SU-DHL-6 (cell line): Measurements from ENCODE around the gene SIRPA.

Experiments
- H2AFZ ChIP-seq: fragments of 200-600 bp; sonication (generic); 2 replicates; pipeline ENCODE4 v1.6.1; 2014; ENCODE audit warnings: low read depth, mild to moderate bottlenecking, moderate library complexity, mixed read lengths, antibody characterized with exemption, low read length; ENCODE audit not compliant: severe bottlenecking
- H3F3A ChIP-seq: fragments of 200-600 bp; shearing (Covaris generic); 2 replicates; pipeline ENCODE4 v1.6.0; 2016; ENCODE audit warnings: antibody characterized with exemption, mild to moderate bottlenecking; ENCODE audit not compliant: insufficient read depth
- H3K27ac ChIP-seq: fragments of 200-600 bp; sonication (generic); 2 replicates; pipeline ENCODE4 v1.5.1; 2016; ENCODE audit warnings: low read depth, mild to moderate bottlenecking, low read length, moderate library complexity, mixed read lengths
- H3K27me3 ChIP-seq: fragments of 200-600 bp; sonication (generic), shearing (Covaris generic); 2 replicates; pipeline ENCODE4 v1.6.0; 2014; ENCODE audit warnings: mild to moderate bottlenecking, low read length
- H3K36me3 ChIP-seq: fragments of 200-600 bp; sonication (generic); 2 replicates; pipeline ENCODE4 v1.6.1; 2014; ENCODE audit warnings: mild to moderate bottlenecking, low read length, mixed read lengths
- H3K4me2 ChIP-seq: fragments of 300-600, 200-600 bp; shearing (Covaris generic), sonication (generic); 2 replicates; pipeline ENCODE4 v1.6.0; 2014; ENCODE audit warnings: low read length, low read depth, mild to moderate bottlenecking; ENCODE audit not compliant: poor library complexity, severe bottlenecking
- H3K4me3 ChIP-seq: fragments of 200-600 bp; sonication (generic); 2 replicates; pipeline ENCODE4 v1.5.1; 2014; ENCODE audit warnings: antibody characterized with exemption, low read length, mild to moderate bottlenecking, mixed read lengths; ENCODE audit not compliant: insufficient read depth, poor library complexity, severe bottlenecking
- H3K79me2 ChIP-seq: fragments of 200-600 bp; sonication (generic); 2 replicates; pipeline ENCODE4 v1.6.1; 2014; ENCODE audit warnings: mild to moderate bottlenecking, low read length, moderate library complexity; ENCODE audit not compliant: insufficient read depth
- H3K9ac ChIP-seq: fragments of 200-600 bp; sonication (generic); 2 replicates; pipeline ENCODE4 v1.7.0; 2014; ENCODE audit warnings: mild to moderate bottlenecking, low read length
- H3K9me2 ChIP-seq: fragments of 200-600 bp; sonication (generic); replicated peaks from 2 replicates; pipeline ENCODE4 v1.6.1; 2014; ENCODE audit warnings: low read length; ENCODE audit not compliant: insufficient read depth
- H3K9me3 ChIP-seq: fragments of 200-600 bp; sonication (generic); 2 replicates; pipeline ENCODE4 v1.6.1; 2014; ENCODE audit warnings: low read length, mixed read lengths; ENCODE audit not compliant: insufficient read depth
- H4K20me1 ChIP-seq: fragments of 200-600 bp; sonication (generic); 2 replicates; pipeline ENCODE4 v1.6.1; 2014; ENCODE audit warnings: low read depth, mild to moderate bottlenecking, antibody characterized with exemption, low read length, moderate library complexity, mixed read lengths
- EZH2phosphoT487 ChIP-seq: fragments of 200-600 bp; sonication (generic), shearing (Covaris generic); conservative IDR thresholded peaks from 2 replicates; pipeline ENCODE4 v1.6.1; 2018; ENCODE audit warnings: mild to moderate bottlenecking, antibody characterized with exemption, low read length, moderate library complexity, mixed read lengths
- TF ChIP-seq, protein P1 (sequence below): fragments of 200-600 bp; sonication (generic); IDR thresholded peaks from one replicate; pipeline ENCODE4 v1.5.1; 2017; ENCODE audit warnings: antibody characterized with exemption, mild to moderate bottlenecking, low read length, moderate library complexity; ENCODE audit not compliant: insufficient read depth, poor library complexity, severe bottlenecking

The SIRPA gene

GRCh38 chr20:1945660-1946059 is 50.5 kb downstream of the SIRPA start:
- H3K4me2 ChIP-seq = no peak overlapping the region
- no peaks in the 10 kb centered on the region for H3K9me3 ChIP-seq
- H3K27ac ChIP-seq = no peak overlapping the region
- H3K36me3 ChIP-seq = no peaks in the 10 kb centered on the region
- TF ChIP-seq EZH2phosphoT487 = no peak
- TF ChIP-seq, protein P1, sequence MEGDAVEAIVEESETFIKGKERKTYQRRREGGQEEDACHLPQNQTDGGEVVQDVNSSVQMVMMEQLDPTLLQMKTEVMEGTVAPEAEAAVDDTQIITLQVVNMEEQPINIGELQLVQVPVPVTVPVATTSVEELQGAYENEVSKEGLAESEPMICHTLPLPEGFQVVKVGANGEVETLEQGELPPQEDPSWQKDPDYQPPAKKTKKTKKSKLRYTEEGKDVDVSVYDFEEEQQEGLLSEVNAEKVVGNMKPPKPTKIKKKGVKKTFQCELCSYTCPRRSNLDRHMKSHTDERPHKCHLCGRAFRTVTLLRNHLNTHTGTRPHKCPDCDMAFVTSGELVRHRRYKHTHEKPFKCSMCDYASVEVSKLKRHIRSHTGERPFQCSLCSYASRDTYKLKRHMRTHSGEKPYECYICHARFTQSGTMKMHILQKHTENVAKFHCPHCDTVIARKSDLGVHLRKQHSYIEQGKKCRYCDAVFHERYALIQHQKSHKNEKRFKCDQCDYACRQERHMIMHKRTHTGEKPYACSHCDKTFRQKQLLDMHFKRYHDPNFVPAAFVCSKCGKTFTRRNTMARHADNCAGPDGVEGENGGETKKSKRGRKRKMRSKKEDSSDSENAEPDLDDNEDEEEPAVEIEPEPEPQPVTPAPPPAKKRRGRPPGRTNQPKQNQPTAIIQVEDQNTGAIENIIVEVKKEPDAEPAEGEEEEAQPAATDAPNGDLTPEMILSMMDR = no peak
- no peaks in the 10 kb centered on the region for H3K27me3 ChIP-seq
- H4K20me1 ChIP-seq = no peaks in the 10 kb centered on the region
- no peaks in the 10 kb centered on the region for H3F3A ChIP-seq
- H3K4me3 ChIP-seq = no peak overlapping the region
- no peak overlapping the region for H2AFZ ChIP-seq
- H3K9ac ChIP-seq = no peak overlapping the region
- H3K9me2 ChIP-seq = no peaks in the 10 kb centered on the region
- no peaks in the 10 kb centered on the region for H3K79me2 ChIP-seq

DNA sequence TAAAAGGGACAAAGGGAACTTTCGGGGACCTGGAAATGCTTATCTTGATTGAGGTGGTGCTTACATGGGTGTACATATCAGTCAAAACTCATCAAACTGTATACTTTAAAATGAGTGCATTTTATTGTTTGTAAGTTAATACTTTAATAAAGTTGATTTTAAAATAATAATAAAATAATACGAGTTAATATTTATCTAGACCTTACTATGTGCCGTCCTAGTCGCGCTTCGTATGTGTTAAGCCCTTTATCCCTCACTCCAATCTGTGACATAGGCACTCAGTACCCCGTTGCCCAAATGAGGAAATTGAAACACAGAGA is 51.2 kb downstream of the SIRPA start:
- H3K27ac ChIP-seq = no peak overlapping the region
- no peaks in the 10 kb centered on the region for H3K36me3 ChIP-seq
- H3K27me3 ChIP-seq = no peaks in the 10 kb centered on the region
- H3K9ac ChIP-seq = no peak overlapping the region
- no peaks in the 10 kb centered on the region for H3K9me2 ChIP-seq
- no peaks in the 10 kb centered on the region for H4K20me1 ChIP-seq
- H3K9me3 ChIP-seq = no peaks in the 10 kb centered on the region
- no peak overlapping the region for H2AFZ ChIP-seq
- no peaks in the 10 kb centered on the region for H3F3A ChIP-seq
- H3K4me3 ChIP-seq = no peak overlapping the region
- no peaks in the 10 kb centered on the region for H3K79me2 ChIP-seq
- TF ChIP-seq, protein P1 = no peak
- no peak for TF ChIP-seq EZH2phosphoT487
- no peak overlapping the region for H3K4me2 ChIP-seq

- no peaks in the 10 kb centered on the region for H3K36me3 ChIP-seq
- H3K27me3 ChIP-seq = no peaks in the 10 kb centered on the region
- H3F3A ChIP-seq = peaks cover 2% of the 10 kb centered on the region; the same call in 1 of the 2 replicates
- no peak for TF ChIP-seq EZH2phosphoT487
- TF ChIP-seq, protein P1 = no peak
- H3K27ac ChIP-seq = no peak overlapping the region
- H3K9ac ChIP-seq = no peak overlapping the region
- H3K9me3 ChIP-seq = no peaks in the 10 kb centered on the region
- H4K20me1 ChIP-seq = no peaks in the 10 kb centered on the region
- H3K4me3 ChIP-seq = no peak overlapping the region
- no peaks in the 10 kb centered on the region for H3K9me2 ChIP-seq
- no peak overlapping the region for H3K4me2 ChIP-seq
- H3K79me2 ChIP-seq = no peaks in the 10 kb centered on the region
- no peak overlapping the region for H2AFZ ChIP-seq
Measured at GRCh38 chr20:1946762-1947534, 51.7 kb downstream of the SIRPA start.
